ENCODE measurements around the gene ELAVL2. TPM values are rescaled to one million over a fixed set of nuclear protein-coding genes. Genes with fewer than 3 reads are reported as not detected.

ELAVL2 gene
- total and polyA plus RNA-seq, 12 donors: under 0.01 to 0.64 (median 0.11) TPM; not detected in 5

DNA sequence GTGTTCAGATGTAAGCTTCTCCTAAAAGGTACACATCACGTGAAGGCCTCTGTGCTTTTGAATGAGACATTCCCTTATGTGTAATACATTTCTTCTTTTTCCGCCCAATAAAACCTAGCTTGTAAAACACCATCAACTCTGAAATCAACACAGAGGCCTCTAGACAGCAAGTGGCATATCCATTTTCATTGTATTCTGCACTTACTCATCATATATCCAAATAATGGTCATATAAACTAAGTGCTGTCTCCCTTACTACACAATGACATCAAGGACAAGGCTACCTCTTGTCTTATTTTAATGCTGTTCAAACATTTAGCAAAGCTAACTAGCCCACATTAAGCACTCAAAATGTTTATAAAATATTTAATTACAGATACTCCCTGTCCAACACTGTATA lies 108.5 kb downstream of the ELAVL2 start:
- WGBS, 2 donors: 94 to 98% methylated on average over 2 of the region's 2 CpGs
- no peaks in the 10 kb centered on the region for H3K4me1 ChIP-seq
- intact Hi-C loops (cut with DNase I): no loop called here

DNA sequence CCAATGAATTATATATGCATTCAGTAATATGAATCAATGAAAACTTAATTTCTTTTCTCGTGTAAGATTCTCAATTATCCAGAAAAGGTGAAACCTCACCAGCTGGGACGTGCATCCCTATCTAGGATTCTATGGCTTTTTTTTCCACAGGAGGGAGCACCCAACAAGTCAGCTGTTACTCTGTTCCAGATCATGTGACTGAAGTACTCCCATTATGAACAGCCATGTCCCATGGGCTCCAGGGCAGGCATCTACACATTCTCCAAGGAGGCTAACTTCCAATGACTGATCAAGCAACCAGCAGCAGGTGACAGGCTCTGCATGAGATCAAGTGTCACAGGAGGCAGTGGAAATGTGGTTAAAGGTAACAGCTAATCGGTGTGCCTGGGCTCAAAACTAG lies 118.8 kb downstream of the ELAVL2 start:
- H3K27me3 ChIP-seq: no peaks in the 10 kb centered on the region
- no peaks in the 10 kb centered on the region for H3K4me1 ChIP-seq
- DNase-seq (no peak), ATAC-seq (no peak)
- no peaks in the 10 kb centered on the region for H3K36me3 ChIP-seq
- no peak overlapping the region for H3K4me3 ChIP-seq
- intact Hi-C loops (cut with DNase I): loop anchor here in 2 of 10 donors (10.0 kb wide), 2 partner anchors 58 to 68 kb away; no protein-coding TSS in a partner anchor
- no peaks in the 10 kb centered on the region for H3K9me3 ChIP-seq
- no peak overlapping the region for H3K27ac ChIP-seq
- TF ChIP-seq, protein P1, sequence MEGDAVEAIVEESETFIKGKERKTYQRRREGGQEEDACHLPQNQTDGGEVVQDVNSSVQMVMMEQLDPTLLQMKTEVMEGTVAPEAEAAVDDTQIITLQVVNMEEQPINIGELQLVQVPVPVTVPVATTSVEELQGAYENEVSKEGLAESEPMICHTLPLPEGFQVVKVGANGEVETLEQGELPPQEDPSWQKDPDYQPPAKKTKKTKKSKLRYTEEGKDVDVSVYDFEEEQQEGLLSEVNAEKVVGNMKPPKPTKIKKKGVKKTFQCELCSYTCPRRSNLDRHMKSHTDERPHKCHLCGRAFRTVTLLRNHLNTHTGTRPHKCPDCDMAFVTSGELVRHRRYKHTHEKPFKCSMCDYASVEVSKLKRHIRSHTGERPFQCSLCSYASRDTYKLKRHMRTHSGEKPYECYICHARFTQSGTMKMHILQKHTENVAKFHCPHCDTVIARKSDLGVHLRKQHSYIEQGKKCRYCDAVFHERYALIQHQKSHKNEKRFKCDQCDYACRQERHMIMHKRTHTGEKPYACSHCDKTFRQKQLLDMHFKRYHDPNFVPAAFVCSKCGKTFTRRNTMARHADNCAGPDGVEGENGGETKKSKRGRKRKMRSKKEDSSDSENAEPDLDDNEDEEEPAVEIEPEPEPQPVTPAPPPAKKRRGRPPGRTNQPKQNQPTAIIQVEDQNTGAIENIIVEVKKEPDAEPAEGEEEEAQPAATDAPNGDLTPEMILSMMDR (IDR thresholded peaks at IDR 0.05): no peak
- WGBS, 2 donors: 84 to 90% methylated on average over 3 of the region's 3 CpGs

More for the DNA sequence above, 108.5 kb downstream of the ELAVL2 start:
- Histone ChIP-seq H3K9me3 (peaks cover 0 to under 1% (median 0%) of the 10 kb centered on the region in 11 donors), H3K4me3 (no peak overlapping the region), H3K27ac (no peak overlapping the region), H3K36me3 (no peaks in the 10 kb centered on the region), H3K27me3 (no peaks in the 10 kb centered on the region)
- DNase-seq: no peak
- ATAC-seq: no peak
- TF ChIP-seq, protein P1 (IDR thresholded peaks at IDR 0.05): no peak

DNA sequence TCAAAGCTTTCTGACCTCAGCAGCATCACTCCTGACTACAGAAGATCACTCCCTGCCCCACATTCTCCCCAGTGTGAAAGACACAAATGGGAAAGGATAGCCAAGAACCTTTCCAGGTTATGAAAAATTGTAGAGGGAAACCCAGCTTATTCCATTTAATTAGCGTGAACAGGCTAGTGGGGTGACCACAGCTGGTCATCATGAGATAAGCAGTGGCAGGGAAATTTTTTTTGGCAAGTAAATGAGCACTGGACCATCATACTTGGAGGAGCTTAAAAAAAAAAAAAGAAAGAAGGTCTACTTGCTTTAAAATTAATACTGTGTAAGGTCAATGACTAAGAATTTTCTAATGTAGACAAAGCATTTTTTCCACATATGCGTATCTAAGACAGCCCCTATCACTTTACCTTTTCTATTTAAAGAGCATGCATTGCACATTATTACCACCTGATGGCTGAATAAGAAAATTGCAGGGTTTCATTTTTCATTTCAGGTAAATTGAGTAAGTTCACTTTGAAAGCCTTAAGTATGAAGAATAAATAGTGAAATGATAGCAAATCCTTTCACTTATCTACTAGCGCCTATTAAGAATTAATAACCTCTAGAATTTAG lies 123.6 kb downstream of the ELAVL2 start:
- DNase-seq (no peak), ATAC-seq (no peak)
- no peaks in the 10 kb centered on the region for H3K9me3 ChIP-seq
- H3K27ac ChIP-seq: no peak overlapping the region
- H3K27me3 ChIP-seq: no peaks in the 10 kb centered on the region
- 78 to 80% methylated on average over 3 of the region's 3 CpGs for WGBS, 2 donors
- TF ChIP-seq, protein P1 (IDR thresholded peaks at IDR 0.05): no peak
- no peaks in the 10 kb centered on the region for H3K36me3 ChIP-seq
- no peak overlapping the region for H3K4me3 ChIP-seq
- H3K4me1 ChIP-seq: no peaks in the 10 kb centered on the region
- intact Hi-C loops (cut with DNase I): loop anchor here in 2 of 10 donors (10.0 kb wide), 2 partner anchors 62 to 72 kb away; no protein-coding TSS in a partner anchor

DNA sequence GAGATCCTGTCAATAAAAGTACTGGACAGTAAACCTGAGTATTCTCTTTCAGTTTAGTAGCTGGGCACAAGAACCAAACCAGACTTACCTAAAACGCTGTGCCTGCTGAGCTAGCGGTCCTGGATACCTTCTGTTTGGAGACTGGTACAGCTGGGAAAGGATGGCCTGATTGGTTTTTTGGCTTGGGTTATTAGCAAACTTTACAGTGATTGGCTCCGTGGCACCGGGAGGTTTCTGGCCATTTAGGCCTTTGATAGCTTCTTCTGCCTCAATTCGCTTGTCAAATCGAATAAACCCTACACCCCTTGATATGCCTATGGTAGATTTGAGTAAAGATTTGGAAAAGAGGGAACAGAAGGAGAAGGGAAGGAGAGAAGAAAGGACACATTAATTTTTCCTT lies 124.7 kb downstream of the ELAVL2 start:
- intact Hi-C loops (cut with DNase I): loop anchor here in 2 of 10 donors (10.0 kb wide), 2 partner anchors 64 to 74 kb away; no protein-coding TSS in a partner anchor
- TF ChIP-seq, protein P1 (IDR thresholded peaks at IDR 0.05): no peak
- no peak for ATAC-seq
- no peaks in the 10 kb centered on the region for H3K4me1 ChIP-seq
- H3K36me3 ChIP-seq: no peaks in the 10 kb centered on the region
- no peak overlapping the region for H3K27ac ChIP-seq
- no peak for DNase-seq
- no peaks in the 10 kb centered on the region for H3K27me3 ChIP-seq
- WGBS, 2 donors: 94 to 97% methylated on average over 6 of the region's 6 CpGs
- no peaks in the 10 kb centered on the region for H3K9me3 ChIP-seq
- no peak overlapping the region for H3K4me3 ChIP-seq

All from heart right ventricle (tissue), 16 donors.